GM23338 (cell line): ENCODE data around the gene RAB44. TPM values are rescaled to one million over a fixed set of nuclear protein-coding genes. Genes with fewer than 3 reads are reported as not detected.
A peak's percentile ranks its signal among the peaks of the same experiment; 100 is the strongest.
"Not testable (repeated sequence)": the region's sequence is repeated elsewhere in the genome, so short reads cannot be mapped to it uniquely, and the experiment has no call there.

Experiments
- ATAC-seq: fragments of 200-7000 bp; cut with Tn5 transposase; 3 replicates; pipeline ENCODE4 v1.9.1; 2020
- DNase-seq: peaks from one replicate; pipeline ENCODE4 v3.0.0-alpha.2; 2015; ENCODE audit warnings: low spot score
- H2AFZ ChIP-seq: fragments of 200-600 bp; sonication (generic); 2 replicates; pipeline ENCODE4 v1.8.0; 2016; ENCODE audit warnings: antibody characterized with exemption, mild to moderate bottlenecking, moderate library complexity
- H3F3A ChIP-seq: fragments of 200-600 bp; sonication (generic); replicated peaks from 2 replicates; pipeline ENCODE4 v1.8.0; 2017; ENCODE audit warnings: antibody characterized with exemption, mixed run types, low read depth
- H3K27ac ChIP-seq: fragments of 200-600 bp; sonication (generic); 2 replicates; pipeline ENCODE4 v1.6.1; 2016; ENCODE audit warnings: low read depth
- H3K27me3 ChIP-seq: fragments of 200-600 bp; sonication (generic); 2 replicates; pipeline ENCODE4 v1.8.0; 2016; ENCODE audit warnings: mild to moderate bottlenecking, mixed run types, moderate library complexity; ENCODE audit not compliant: insufficient read depth
- H3K36me3 ChIP-seq: fragments of 200-600 bp; sonication (generic); 2 replicates; pipeline ENCODE4 v1.8.0; 2016; ENCODE audit warnings: mild to moderate bottlenecking; ENCODE audit not compliant: insufficient read depth
- H3K4me1 ChIP-seq: fragments of 200-600 bp; sonication (generic); 2 replicates; pipeline ENCODE4 v1.8.0; 2016; ENCODE audit warnings: mild to moderate bottlenecking, moderate library complexity; ENCODE audit not compliant: insufficient read depth
- H3K4me2 ChIP-seq: fragments of 200-600 bp; sonication (generic); 2 replicates; pipeline ENCODE4 v1.7.1; 2017; ENCODE audit warnings: mixed run types
- H3K4me3 ChIP-seq: fragments of 200-600 bp; sonication (generic); 2 replicates; pipeline ENCODE4 v1.6.1; 2016; ENCODE audit warnings: mixed run types
- H3K79me2 ChIP-seq: fragments of 200-600 bp; sonication (generic); replicated peaks from 2 replicates; pipeline ENCODE4 v1.8.0; 2017; ENCODE audit warnings: mild to moderate bottlenecking; ENCODE audit not compliant: insufficient read depth
- H3K9me2 ChIP-seq: fragments of 200-600 bp; sonication (generic); 2 replicates; pipeline ENCODE4 v1.8.0; 2017; ENCODE audit not compliant: insufficient read depth
- H4K20me1 ChIP-seq: fragments of 200-600 bp; sonication (generic); replicated peaks from 2 replicates; pipeline ENCODE4 v1.8.0; 2017; ENCODE audit warnings: mild to moderate bottlenecking; ENCODE audit not compliant: insufficient read depth
- H3K27ac Mint-ChIP-seq: 2 replicates; pipeline ENCODE4 v1.8.0; 2020; ENCODE audit warnings: inconsistent platforms, mild to moderate bottlenecking, moderate library complexity, mixed read lengths
- H3K27me3 Mint-ChIP-seq: 3 replicates; pipeline ENCODE4 v1.8.0; 2022; ENCODE audit warnings: low read depth, mild to moderate bottlenecking, moderate library complexity, mixed read lengths, inconsistent platforms; ENCODE audit not compliant: insufficient read depth, poor library complexity
- H3K36me3 Mint-ChIP-seq: 3 replicates; pipeline ENCODE4 v1.8.0; 2021; ENCODE audit warnings: low read depth, mild to moderate bottlenecking, inconsistent platforms, moderate library complexity, mixed read lengths
- H3K4me1 Mint-ChIP-seq: 3 replicates; pipeline ENCODE4 v1.8.0; 2020; ENCODE audit warnings: mild to moderate bottlenecking, inconsistent platforms, mixed read lengths
- H3K4me3 Mint-ChIP-seq: 3 replicates; pipeline ENCODE4 v1.8.0; 2021; ENCODE audit warnings: moderate library complexity, mild to moderate bottlenecking, inconsistent platforms, mixed read lengths
- H3K9me3 Mint-ChIP-seq: 3 replicates; pipeline ENCODE4 v1.8.0; 2020; ENCODE audit warnings: moderate library complexity, mild to moderate bottlenecking, inconsistent platforms, mixed read lengths
- CREB1 ChIP-seq: fragments of 250-450 bp; sonication (Bioruptor Pico); IDR thresholded peaks from 2 replicates; pipeline ENCODE4 v1.5.0; 2020; ENCODE audit warnings: low read depth, mild to moderate bottlenecking, moderate library complexity
- EZH2 ChIP-seq: fragments of 200-600 bp; sonication (generic); IDR thresholded peaks from one replicate; pipeline ENCODE4 v1.8.0; 2017; ENCODE audit warnings: antibody characterized with exemption, mild to moderate bottlenecking, low read depth; ENCODE audit not compliant: unreplicated experiment
- EZH2phosphoT487 ChIP-seq: fragments of 200-600 bp; sonication (generic); IDR thresholded peaks from one replicate; pipeline ENCODE4 v1.8.1; 2018; ENCODE audit warnings: antibody characterized with exemption; ENCODE audit not compliant: unreplicated experiment
- NANOG ChIP-seq: IDR thresholded peaks from 2 replicates; pipeline ENCODE4 v1.6.1; 2016; ENCODE audit warnings: antibody characterized with exemption, borderline replicate concordance
- POLR2AphosphoS5 ChIP-seq: IDR thresholded peaks from 2 replicates; pipeline ENCODE4 v1.6.1; 2016; ENCODE audit warnings: antibody characterized with exemption, low read depth
- STAT1 ChIP-seq: IDR thresholded peaks from one replicate; pipeline ENCODE4 v1.6.1; 2016; ENCODE audit warnings: antibody characterized with exemption; ENCODE audit not compliant: unreplicated experiment
- ZNF114 ChIP-seq: fragments of 250-450 bp; sonication (Bioruptor Pico); IDR thresholded peaks from 2 replicates; pipeline ENCODE4 v1.5.0; 2020; ENCODE audit warnings: mild to moderate bottlenecking, moderate library complexity
- polyA plus RNA-seq: library from polyadenylated mRNA; unstranded; fragments of >200 nt; fragmentation: Nextera tagmentation; extraction: Ambion mirVana; gene quantifications from 2 replicates; pipeline ENCODE4 v1.2.1, GENCODE V29; 2016
- total RNA-seq: library from RNA; depleted of rRNA; stranded (reverse); fragments of >200 nt; shearing (Covaris generic); gene quantifications from 2 replicates; pipeline ENCODE4 v1.2.3, GENCODE V29; 2014
- TF ChIP-seq, protein P1 (sequence below), 2 experiments: fragments of 200-600 bp in 1 of 2; sonication (generic) in 1 of 2; conservative IDR thresholded peaks; 2 replicates each; pipeline versions ENCODE4 v1.5.1 to v1.6.1; 2016 to 2017; ENCODE audit warnings: antibody characterized with exemption in 2 of 2, low read depth in 2 of 2, mild to moderate bottlenecking in 2 of 2, moderate library complexity in 1 of 2
- TF ChIP-seq, protein P2 (sequence below): IDR thresholded peaks from 2 replicates; pipeline ENCODE4 v1.6.1; 2016; ENCODE audit warnings: antibody characterized with exemption
- TF ChIP-seq, protein P3 (sequence below): IDR thresholded peaks from one replicate; pipeline ENCODE4 v1.6.1; 2018; ENCODE audit warnings: antibody characterized with exemption; ENCODE audit not compliant: unreplicated experiment

The RAB44 gene
- total and polyA plus RNA-seq, 2 experiments from 2014 or later, result not detected

DNA sequence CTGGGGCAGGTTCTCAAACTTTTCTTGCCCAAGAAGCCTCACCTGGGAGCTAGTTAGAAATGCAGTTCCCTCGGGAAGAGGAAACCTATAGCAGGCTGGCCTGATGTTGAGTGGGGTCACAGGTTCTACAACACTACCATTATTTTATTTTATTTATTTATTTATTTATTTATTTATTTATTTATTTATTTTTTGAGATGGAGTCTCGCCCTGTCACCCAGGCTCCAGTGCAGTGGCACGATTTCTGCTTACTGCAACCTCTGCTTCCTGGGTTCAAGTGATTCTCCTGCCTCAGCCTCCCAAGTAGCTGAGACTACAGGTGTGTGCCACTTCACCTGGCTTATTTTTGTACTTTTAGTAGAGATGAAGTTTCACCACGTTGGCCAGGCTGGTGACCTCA lies 26.4 kb downstream of the RAB44 start:
- H3K36me3 Mint-ChIP-seq, ATAC-seq, H2AFZ ChIP-seq, H3K36me3 ChIP-seq, H3K9me2 ChIP-seq, H3F3A ChIP-seq, H3K4me1 ChIP-seq, H3K4me3 Mint-ChIP-seq, H3K4me2 ChIP-seq, H3K79me2 ChIP-seq, H3K4me3 ChIP-seq, DNase-seq, H3K27ac Mint-ChIP-seq, H3K9me3 Mint-ChIP-seq, H3K27me3 ChIP-seq, H3K4me1 Mint-ChIP-seq, H3K27ac ChIP-seq, H3K27me3 Mint-ChIP-seq, H4K20me1 ChIP-seq: not testable (repeated sequence)

DNA sequence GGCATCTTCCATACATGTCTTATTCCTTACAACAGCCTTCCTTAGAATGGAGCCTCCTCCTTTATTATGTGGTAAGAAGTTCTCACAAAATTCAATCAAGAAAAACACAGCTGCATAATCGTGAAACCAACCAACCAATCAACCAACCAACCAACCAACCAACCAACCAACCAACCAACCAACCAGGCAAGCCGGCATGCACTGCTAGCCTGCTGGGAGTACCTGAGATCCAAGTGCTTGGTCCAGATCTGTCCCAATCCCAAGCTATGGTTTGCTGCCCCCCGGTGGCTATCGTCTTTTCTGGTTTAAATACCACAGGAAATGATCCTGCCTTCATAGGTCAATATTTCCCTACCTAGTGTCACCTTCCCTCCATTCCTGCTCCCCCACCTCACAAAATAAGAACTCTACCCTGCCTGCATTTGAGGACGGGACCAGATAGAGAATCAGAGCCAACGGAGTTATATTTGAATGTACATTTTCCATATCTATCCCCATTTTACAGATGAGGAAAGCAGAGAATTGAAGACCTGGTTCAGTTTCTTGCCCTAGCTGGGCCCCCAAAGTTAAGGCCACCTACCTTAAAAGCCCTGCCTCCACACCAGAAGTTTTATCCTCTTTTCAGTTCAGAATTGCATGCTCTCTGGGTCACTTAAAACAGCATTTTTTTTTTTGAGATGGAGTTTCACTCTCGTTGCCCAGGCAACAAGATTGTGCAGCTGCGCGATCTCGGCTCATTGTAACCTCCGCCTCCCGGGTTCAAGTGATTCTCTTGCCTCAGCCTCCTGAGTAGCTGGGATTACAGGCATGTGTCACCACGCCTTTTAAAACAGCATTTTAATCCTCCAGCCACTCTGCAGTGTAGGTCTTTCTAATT lies 27.1 kb downstream of the RAB44 start:
- DNase-seq, result peak; percentile 94
- Histone ChIP-seq H3K4me2 (no peak overlapping the region), H3K27me3 (no peaks in the 10 kb centered on the region), H3K79me2 (no peaks in the 10 kb centered on the region), H4K20me1 (no peaks in the 10 kb centered on the region), H3F3A (no peaks in the 10 kb centered on the region), H3K4me3 (no peak overlapping the region), H3K36me3 (no peaks in the 10 kb centered on the region), H3K9me2 (0 out of 2 replicates have a peak, but pooled peaks cover 3% of the 10 kb centered on the region), H3K4me1 (no peaks in the 10 kb centered on the region), H2AFZ (no peak overlapping the region), H3K27ac (no peak overlapping the region)
- no peaks in the 10 kb centered on the region for H3K27me3 Mint-ChIP-seq
- no peak overlapping the region for H3K4me3 Mint-ChIP-seq
- ATAC-seq, result peak; percentile 91
- H3K9me3 Mint-ChIP-seq, result no peaks in the 10 kb centered on the region
- H3K4me1 Mint-ChIP-seq, result peaks cover 2% of the 10 kb centered on the region; the same call in 1 of the 3 replicates
- no peaks in the 10 kb centered on the region for H3K36me3 Mint-ChIP-seq
- H3K27ac Mint-ChIP-seq, result no peak overlapping the region
- no peak for TF ChIP-seq EZH2
- TF ChIP-seq STAT1, result no peak
- TF ChIP-seq, protein P1, sequence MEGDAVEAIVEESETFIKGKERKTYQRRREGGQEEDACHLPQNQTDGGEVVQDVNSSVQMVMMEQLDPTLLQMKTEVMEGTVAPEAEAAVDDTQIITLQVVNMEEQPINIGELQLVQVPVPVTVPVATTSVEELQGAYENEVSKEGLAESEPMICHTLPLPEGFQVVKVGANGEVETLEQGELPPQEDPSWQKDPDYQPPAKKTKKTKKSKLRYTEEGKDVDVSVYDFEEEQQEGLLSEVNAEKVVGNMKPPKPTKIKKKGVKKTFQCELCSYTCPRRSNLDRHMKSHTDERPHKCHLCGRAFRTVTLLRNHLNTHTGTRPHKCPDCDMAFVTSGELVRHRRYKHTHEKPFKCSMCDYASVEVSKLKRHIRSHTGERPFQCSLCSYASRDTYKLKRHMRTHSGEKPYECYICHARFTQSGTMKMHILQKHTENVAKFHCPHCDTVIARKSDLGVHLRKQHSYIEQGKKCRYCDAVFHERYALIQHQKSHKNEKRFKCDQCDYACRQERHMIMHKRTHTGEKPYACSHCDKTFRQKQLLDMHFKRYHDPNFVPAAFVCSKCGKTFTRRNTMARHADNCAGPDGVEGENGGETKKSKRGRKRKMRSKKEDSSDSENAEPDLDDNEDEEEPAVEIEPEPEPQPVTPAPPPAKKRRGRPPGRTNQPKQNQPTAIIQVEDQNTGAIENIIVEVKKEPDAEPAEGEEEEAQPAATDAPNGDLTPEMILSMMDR (conservative IDR thresholded peaks at IDR 0.05; ENCODE audit: low read depth in 2 of 2), result peak; percentile 70 to 91
- TF ChIP-seq, protein P2, sequence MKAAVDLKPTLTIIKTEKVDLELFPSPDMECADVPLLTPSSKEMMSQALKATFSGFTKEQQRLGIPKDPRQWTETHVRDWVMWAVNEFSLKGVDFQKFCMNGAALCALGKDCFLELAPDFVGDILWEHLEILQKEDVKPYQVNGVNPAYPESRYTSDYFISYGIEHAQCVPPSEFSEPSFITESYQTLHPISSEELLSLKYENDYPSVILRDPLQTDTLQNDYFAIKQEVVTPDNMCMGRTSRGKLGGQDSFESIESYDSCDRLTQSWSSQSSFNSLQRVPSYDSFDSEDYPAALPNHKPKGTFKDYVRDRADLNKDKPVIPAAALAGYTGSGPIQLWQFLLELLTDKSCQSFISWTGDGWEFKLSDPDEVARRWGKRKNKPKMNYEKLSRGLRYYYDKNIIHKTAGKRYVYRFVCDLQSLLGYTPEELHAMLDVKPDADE, result no peak
- TF ChIP-seq EZH2phosphoT487, result no peak
- no peak for TF ChIP-seq POLR2AphosphoS5
- no peak for TF ChIP-seq ZNF114 (CRISPR knock-in tag)
- no peak for TF ChIP-seq CREB1
- no peak for TF ChIP-seq NANOG
- TF ChIP-seq, protein P3, sequence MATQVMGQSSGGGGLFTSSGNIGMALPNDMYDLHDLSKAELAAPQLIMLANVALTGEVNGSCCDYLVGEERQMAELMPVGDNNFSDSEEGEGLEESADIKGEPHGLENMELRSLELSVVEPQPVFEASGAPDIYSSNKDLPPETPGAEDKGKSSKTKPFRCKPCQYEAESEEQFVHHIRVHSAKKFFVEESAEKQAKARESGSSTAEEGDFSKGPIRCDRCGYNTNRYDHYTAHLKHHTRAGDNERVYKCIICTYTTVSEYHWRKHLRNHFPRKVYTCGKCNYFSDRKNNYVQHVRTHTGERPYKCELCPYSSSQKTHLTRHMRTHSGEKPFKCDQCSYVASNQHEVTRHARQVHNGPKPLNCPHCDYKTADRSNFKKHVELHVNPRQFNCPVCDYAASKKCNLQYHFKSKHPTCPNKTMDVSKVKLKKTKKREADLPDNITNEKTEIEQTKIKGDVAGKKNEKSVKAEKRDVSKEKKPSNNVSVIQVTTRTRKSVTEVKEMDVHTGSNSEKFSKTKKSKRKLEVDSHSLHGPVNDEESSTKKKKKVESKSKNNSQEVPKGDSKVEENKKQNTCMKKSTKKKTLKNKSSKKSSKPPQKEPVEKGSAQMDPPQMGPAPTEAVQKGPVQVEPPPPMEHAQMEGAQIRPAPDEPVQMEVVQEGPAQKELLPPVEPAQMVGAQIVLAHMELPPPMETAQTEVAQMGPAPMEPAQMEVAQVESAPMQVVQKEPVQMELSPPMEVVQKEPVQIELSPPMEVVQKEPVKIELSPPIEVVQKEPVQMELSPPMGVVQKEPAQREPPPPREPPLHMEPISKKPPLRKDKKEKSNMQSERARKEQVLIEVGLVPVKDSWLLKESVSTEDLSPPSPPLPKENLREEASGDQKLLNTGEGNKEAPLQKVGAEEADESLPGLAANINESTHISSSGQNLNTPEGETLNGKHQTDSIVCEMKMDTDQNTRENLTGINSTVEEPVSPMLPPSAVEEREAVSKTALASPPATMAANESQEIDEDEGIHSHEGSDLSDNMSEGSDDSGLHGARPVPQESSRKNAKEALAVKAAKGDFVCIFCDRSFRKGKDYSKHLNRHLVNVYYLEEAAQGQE, result no peak
